HG03520 (cell line): ENCODE results near the gene METTL25B.

Source experiments
- ATAC-seq: cut with Tn5 transposase; IDR thresholded peaks from one replicate; pipeline ENCODE4 v1.9.1; 2021; ENCODE audit warnings: mild to moderate bottlenecking, moderate library complexity; ENCODE audit not compliant: unreplicated experiment

Gene METTL25B

DNA sequence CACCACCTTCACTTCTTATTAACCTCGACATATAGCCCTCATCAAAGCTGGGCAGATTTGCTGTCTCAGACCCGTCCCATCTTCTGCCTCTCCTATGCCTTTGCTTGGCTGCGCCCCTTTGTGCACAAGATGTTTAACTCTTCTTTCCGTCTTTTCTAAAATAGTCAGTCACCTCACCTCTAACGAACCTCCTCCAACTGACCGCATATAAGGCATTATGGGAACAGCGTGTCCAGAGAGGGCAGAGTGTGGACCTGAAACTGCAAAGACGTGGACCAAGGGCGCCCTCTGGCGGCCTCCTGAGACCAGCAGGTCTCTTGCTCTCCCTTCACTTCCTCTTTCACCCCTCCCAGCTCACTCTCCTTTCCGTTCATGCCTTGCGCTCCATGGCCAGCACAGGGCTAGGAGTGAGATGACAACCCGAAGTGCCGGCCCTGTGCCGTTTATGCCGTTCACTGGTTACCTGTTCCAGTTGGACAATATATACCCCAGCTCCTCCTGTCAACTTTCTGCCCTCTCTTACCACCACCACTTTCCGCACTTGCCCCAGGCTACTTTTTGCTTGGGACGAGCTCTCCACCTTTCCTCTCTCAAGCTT is 2.5 kb upstream of the METTL25B start:
- peak; percentile 32 for ATAC-seq

DNA sequence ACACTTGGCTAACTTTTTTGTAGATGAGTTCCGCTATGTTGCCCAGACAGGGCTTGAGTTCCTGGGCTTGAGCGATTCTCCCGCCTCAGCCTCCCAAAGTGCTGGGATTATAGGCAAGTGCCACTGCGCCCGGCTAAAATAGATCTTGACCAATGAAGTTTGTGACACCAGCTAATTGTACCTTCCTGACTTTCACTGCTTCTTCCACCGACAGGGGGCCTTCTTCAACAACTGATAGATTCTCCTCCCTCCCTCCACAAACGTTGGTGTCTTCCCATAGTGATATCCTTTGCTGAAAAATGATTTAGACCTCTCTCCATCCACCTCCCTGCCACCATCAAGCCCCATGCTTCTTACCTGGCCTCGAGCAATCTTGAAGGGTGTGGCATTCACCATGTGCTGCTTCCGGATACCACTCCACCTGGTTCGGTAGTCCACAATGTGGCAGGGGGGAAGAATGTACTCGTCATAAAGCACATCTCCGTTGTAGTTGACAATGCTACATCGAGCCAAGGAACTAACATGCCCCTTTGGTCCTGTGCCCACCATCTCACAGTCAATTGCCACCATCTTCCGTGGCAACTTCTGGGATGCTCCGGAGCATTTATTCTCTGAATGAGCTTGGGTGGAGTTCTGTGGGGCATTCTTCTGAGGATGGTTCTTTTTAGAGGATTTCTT is 1.6 kb upstream of the METTL25B start:
- no peak for ATAC-seq

DNA sequence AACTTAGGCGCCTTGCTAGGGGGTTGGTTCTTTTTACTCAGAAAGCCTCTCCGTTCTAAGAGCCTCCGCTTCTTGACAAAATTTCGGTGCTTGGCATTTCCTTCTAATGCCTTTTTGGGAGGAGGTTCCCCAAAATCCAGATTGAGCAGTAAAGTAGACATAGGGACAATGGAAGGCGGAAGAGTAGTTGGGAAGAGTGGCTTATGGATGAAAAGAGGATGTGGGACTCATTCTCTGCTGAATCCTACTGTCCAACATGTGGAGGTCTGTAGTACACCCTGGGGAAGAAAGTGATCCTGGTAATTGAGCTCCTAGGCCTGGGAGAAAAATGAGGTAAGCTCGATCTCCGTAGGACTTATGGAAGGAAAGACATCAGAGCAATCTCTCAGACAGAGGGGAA is 777 bp upstream of the METTL25B start:
- no peak for ATAC-seq

DNA sequence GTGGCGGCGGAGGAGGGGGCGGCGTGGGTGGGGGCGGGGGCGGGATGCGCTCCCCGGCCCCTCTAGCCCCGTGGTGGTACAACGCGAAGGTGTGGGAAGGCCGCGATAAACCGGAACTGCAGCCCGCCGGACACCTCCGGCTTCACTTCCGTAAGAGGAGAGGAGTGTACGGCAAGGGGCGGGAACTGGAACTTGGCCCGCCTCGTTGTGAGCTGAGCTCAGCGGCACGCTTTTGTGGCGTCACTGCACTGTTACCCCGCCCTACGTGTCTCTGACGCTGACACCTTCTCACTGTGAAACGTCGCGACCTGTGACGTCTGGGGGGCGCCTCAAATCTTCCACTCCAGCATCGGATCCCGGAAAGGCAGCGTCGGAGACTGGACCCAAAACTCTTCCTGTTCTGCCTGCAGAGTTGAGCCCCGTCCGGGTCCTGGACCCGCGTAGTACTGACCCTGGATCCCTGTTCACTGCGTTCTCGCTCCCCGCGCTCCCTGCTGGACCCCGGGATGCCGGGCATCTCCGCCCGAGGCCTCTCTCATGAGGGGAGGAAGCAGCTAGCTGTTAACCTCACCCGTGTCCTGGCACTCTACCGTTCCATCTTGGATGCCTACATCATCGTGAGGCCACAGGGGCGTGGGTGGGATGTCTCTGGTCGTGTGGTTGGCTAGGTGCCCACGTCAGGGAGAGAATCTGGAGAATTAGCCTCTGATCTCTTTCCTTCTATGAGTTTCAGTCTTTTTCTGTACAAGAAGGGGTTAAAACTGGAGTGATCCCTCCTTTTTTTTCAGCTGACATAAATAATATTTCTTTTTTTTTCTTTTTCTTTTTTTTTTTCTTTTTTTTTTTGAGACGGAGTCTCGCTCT is 562 bp downstream of the METTL25B start, which contains the start of gene ISG20L2:
ISG20L2 (minus strand) TSS at position 168 of the 864 bp plus-strand sequence. CDS start 1,114 bp downstream, outside the sequence.
- peak; percentile 80 for ATAC-seq

DNA sequence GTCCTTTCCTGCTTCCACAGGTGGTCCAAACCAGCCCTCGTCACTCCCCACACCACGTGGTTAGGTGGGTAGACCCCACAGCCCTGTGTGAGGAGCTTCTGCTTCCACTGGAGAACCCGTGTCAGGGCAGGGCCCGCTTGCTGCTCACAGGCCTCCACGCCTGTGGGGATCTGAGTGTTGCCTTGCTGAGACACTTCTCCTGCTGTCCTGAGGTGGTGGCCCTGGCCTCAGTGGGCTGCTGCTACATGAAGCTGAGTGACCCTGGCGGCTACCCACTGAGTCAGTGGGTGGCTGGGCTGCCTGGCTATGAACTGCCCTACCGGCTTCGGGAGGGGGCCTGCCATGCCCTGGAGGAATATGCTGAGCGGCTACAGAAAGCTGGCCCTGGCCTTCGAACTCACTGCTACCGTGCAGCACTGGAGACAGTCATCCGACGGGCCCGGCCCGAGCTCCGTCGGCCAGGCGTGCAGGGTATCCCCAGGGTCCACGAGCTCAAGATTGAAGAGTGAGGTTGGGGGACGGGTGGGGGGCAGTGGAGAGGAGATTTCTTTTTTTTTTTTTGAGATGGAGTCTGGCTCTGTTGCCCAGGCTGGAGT is 5.8 kb downstream of the METTL25B start:
- ATAC-seq, result no peak

DNA sequence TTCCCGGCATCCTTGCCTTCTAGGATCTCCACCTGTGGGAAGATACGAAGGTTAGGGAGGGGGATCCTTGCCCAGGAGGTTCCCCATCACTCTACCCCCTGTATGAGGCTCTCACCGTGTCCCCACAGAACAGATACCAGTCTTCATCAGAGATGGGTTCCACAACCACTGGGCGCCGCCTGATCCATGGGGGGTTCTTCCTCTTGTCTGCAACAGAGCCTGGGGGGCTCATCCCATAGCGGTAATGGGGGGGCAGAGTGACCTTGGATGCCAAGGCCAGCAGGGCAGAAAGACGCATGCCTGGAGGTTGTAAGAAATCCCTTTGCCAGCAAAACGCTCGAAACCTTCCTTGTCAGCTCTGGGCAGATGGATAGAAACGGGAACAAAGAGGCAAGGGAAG is 10.1 kb downstream of the METTL25B start:
- ATAC-seq, result no peak

DNA sequence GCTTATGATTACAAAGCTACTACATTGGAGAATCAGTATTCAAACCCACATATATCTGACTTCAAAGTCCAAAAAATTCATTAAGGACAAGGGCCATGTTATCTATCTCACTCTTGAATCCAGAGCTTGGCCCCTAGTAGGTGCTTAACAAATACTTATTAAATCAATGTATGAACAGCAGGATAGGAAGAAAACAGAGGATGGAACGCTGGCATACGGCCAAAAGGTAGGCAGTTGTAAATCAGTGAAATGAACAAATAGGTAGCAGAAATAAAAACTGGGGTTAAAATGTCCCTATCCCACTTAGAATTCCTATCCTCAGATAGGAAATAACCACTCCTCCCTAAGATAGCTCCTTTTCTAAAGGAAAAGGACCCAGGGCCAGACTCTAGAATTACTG is 10.6 kb downstream of the METTL25B start:
- no peak for ATAC-seq

DNA sequence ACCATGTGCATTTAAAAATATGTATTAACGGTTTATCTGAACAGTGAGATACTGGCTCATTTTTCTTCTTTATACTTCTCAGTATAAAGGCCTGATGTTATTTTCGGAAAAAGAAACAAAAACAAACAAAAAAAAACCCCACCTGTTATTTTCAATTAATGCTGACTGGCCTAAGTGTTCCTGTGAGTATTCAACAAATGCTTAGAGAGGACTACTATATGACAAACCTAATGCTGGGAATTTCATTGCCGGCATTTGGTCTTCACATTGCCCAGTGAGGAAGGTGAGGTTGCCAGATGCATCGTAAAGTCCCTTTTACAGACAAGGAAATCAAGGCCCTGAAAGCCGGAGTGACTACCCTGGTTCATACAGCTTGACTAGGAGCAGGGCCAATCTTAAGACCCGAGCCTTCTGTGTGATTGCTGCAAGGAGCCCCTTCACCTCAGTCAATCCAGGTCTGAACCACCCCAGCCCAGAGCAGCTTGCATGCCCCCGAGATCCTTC is 12.0 kb downstream of the METTL25B start:
- ATAC-seq, result no peak

DNA sequence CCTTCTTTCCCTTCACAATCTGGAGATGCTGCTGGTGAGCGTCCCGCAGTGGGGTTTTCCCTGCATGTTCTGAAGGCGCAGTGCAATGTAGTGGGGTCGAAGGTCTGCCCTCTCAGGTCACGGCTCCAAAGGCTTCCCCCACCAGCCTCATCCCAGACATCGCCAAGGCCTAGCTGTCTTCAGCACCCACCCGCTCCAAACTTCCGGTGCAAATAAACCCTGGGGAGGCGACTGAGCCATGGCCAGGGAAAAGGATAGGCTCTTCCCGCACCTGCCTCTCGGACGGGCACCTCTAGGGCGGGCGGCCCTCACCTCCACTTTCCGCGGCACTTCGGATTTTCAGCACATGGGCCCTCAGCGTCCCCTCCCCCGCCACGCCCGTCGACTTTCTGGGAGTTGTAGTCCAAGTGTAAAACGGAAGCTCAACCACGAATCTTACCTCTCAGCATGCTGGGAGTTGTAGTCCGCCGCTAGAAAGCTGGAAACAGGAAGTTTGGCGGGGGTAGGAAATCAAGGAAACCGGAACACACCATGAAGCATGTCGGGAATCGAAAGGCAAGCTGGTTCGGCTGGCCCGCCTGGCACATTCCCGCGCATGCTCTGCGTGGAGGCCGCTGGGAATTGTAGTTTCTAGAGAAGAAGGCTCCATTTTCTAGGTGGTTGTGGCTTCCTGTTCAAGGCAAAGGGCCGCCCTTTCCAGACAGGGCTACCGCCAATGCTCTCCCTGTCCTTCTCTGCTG is 12.6 kb downstream of the METTL25B start, which contains the start of gene MRPL24:
MRPL24 (minus strand) TSS at position 348 of the 740 bp plus-strand sequence. CDS start 2,384 bp downstream, outside the sequence.
- peak; percentile 83 for ATAC-seq

DNA sequence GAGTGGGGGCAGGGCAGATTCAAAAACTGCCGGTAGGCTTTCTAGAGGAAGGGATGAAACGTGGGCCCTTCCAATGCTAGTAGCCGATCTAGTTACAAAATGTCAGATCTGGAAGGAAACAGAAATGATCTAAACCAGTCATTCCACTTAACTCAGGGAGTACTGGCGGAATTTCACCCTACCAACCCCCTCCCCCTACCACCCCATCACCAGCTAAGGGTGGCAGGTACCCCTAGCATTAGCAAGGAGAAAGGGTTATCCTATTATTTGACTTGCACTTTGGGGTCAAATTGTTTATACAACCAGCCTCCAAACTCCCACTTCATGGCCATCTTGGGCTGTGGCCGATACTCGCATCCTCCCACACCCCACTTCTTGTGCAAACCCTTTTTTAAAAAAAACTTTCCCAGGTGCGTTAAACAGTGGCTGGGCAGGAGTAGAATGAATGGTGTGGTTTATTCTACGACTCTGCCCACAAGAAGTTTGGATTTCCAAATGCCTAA is 13.3 kb downstream of the METTL25B start:
- no peak for ATAC-seq

DNA sequence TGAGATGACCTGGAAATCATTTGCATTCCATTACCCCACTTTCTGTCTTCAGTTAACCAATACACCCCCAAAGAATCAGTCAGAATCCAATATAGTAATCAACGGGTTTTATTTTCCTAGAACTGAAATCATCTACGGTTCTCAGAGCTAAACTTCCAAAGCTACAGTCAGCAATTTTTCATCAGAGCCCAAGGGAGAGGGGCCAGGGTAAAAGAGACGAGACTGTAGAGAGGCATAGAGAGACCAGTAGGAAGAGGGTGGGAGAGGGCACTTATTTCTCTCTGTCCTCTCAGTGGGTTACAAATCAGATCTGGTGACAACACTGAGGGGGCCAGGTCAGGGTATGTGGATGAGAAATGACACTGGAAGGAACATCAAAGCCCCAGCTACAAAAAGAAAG is 13.7 kb downstream of the METTL25B start:
- ATAC-seq, result no peak

DNA sequence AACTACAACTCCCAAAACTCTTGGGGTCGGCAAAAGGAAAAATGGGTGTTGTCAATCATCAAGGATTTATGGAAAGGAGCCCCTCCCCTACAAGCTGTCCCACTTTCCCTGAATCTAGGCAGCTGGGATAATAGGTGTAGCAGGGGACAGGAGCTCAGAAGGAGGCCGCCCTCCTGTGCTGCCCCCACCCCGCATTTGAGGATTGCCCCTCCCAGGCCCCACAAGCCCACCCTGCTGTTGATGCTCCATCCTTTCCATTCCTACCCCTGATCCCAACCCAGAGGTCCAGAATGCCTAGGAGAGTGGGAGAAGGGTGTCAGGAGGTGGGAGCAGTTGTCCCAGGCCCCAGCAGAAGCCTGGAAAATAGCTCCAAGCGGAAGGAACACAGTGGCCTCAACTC is 14.5 kb downstream of the METTL25B start:
- ATAC-seq, result no peak

DNA sequence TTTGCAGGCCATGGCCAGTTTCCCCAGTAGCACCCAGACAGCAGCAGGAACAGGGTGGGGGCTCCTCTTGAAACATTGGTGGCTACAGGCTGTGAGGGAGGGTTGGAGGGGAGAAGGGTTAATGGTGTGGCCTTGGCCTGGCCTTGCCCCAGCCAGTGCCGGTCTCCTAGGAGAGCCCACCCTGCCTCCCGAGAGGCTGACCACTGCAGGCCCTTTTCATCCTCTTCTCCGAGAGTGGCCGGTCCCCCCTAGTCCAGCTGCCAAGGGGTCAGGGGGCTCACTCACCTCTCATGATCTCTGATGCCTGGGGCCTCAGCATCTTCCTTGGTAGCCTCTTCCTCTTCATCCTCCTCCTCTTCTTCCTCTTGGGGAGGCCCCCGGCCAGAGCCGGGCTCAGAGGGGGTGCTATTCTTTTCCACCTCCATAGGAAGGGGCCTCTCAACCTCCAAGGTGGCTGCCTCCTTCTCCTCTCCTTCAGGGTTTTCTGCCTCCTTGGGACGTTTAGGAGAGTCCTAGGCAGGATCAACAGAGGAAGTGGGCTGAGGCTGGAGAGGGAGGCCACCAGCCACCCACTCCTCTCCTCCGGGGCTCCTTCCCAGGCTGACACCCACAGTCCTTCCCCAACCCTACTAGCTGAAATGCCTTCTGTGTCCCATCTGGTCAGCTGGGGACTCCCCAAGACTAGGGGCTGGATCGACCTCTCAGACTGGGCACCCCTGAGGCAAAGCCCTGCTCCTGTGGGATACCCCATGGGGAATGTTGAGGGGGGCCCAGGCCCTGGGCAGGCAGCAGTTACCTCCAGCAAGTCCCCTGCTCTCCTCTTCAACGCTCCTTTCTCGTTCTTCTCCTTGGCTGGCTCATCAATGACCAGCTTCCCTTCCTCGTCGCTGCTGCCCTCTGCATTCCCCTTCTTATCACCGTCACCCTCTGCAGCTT is 15.4 kb downstream of the METTL25B start:
- ATAC-seq, result no peak

DNA sequence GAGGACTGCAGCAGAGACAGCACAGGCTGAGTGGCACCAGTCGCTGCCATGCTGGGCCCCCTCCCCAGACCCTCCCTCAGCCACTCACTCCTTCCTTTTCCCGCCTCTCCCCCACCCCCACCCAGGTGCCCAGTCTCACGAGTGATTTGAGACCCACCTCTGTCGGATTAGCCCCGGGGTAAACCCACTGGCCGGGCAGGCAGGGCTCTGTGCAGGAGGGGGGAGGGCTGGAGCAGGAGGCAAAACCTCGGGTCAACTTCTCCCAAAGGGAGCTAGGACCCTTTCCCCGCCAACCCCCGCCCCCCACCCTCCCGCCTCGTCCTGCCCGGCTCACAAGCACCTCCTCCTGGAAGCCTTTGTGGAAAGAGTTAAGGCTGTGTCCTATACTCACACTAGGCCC is 16.1 kb downstream of the METTL25B start:
- no peak for ATAC-seq

DNA sequence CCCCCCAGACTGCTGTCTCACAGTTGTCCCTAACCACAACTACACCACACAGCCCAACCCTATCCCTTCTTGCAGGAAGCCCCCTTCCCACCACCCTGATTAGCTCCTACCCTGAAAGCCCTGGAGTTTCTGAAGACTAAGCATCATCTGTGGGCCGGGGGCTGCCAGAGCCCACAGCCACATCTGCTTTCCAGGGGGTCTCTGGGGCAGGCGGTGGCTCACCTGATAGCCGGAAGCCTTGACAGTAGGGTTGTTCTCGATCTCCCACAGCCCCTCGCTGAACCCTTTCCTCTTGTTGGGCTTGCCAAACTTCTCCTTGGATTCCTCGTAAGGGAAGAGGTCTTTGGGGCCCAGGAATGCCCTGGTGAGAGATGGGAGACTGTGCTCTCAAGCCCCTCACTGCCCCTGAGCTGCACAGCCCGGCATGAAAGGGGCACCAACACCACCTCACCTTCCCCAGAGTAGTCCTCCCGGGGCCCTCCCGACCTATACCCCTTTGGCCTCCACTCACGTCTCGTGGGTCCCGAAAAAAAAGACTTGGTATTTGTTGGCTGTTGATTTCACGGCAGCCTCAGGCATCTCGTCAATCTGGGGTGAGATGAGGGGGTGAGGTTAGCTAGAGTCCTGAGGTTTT is 16.6 kb downstream of the METTL25B start:
- ATAC-seq, result no peak

DNA sequence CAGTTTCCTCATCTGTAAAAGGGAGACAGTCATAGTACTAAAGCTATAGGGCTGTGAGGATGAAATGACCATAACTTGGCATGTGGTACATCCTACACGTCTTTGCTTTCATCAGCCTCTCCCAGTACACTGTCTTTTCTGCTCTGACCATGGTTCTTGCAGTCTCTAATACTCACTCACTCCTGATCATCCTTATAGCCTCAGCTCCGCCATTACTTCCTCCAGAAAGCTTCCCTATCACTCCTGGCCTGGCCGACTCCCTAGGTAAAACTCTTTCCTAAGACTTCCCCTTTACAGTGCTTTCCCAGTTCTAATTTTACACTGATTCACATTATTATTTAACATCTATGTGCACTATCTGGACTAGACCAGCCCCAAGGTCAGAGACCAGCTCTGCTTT is 17.6 kb downstream of the METTL25B start:
- no peak for ATAC-seq

DNA sequence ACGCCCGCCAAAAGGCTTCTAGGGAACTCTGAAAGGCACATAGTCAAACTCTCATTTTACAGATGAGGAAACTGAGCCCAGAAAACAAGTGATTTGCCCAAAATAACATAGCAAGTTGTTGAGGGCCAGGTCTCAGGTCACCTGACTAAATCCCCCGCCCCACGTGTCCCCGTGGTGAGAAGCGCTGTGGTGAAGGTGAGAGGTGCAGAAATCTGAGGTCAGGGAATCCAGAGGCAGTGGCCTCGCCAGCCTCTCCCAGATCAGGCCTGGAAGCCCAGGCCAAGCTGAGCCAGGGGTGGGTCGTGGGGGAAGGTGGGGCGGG is 18.1 kb downstream of the METTL25B start:
- no peak for ATAC-seq

DNA sequence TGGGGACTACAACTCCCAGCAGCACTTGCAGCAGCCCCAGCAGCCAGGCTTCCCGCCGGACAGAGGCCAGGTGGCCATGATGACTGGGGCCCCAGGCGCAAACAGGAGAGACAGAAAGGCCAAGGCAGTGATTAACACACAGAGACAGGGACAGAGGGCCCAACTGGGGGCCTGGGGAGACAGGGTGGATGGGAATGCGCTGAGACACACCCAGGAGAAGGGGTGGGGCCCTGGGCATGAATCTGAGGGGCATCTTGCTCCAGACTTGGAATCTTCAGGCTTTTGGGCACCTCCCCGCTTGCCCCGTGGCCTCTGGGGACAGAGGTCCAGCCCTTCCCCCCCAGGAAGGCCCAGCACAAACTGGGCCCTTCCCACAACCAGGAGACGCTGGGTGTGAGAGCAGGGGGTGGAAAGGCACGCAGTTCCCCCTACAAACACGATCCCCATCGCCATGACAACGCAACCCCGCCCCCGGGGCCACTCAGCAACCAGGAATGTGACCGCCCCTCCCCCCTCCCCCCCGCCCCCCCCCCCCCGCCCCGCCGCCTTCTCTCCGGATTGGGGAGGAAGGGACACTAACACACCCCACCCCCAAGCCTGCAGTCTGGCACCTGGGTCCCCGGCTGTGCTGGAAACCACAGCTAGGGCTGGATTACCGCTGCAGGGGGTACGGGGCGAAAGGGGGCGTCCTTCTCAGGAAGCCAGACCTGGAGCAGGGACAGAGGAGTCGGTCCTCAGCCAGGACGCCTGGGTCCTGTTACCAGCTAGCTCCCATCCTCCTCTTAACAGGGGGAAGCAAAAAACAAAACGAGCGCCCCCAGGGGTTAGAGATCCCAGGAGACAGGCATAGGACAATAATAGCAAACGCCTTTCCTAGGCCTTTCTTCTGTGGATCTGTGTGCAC is 18.7 kb downstream of the METTL25B start:
- no peak for ATAC-seq
